Epithelial cell of alveolus of lung (primary cell): ENCODE results near the gene KIFAP3. TPM values are rescaled to one million over a fixed set of nuclear protein-coding genes. Genes with fewer than 3 reads are reported as not detected.

ENCODE experiments used
- total RNA-seq: library from RNA; depleted of rRNA; stranded (reverse); fragments of >200 nt; gene quantifications from 2 replicates; pipeline ENCODE4 v1.2.1, GENCODE V29; 2015

The KIFAP3 gene
- 13.3 and 15.3 TPM in 2 replicates for total RNA-seq

DNA sequence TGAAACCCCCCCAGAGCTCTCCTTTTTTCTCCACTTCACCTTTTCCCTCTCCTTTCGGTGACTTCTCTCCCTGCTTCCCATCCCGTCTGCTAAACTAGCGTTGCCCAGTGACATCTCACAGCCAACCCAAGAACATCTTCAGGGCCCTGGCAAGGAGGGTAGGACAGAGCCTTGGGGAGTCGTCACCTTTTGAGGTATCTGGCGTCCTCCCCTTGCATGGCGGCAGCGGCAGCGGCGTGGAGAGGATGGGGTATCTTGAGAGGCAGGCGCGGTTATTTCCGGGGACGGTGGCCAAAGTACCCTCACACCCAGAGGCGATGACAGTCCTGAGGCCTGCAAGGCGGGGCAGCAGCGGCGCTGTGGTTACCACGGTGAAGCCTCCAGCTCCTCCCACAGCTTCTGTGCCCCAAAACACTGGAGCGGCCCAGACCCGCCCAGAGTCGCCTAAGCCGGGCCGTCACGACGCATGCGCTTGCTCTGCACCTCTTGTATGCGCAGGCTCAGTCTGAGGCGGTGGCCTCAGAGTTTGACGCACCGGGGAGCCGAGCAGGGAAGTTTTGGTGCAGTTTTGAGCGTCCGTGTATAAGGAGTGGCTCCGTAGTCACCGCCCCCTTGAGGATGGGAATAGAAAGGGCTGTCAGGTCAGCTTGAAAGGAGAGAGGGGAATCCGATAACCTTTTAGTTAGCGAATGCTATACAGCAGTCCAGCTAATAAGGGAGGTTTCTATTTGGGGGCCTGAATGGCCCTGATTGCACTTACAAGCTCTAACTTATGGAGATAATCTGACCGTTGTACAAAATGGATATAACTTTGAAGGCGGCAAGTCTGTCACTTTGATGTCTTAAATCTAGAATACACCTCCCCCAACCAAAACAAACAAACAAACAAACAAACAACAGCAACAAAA is at the start of gene KIFAP3:
Gene KIFAP3 (minus strand): TSS at position 446 of the 908 bp plus-strand sequence. CDS start 228 bp downstream, at position 218.

DNA sequence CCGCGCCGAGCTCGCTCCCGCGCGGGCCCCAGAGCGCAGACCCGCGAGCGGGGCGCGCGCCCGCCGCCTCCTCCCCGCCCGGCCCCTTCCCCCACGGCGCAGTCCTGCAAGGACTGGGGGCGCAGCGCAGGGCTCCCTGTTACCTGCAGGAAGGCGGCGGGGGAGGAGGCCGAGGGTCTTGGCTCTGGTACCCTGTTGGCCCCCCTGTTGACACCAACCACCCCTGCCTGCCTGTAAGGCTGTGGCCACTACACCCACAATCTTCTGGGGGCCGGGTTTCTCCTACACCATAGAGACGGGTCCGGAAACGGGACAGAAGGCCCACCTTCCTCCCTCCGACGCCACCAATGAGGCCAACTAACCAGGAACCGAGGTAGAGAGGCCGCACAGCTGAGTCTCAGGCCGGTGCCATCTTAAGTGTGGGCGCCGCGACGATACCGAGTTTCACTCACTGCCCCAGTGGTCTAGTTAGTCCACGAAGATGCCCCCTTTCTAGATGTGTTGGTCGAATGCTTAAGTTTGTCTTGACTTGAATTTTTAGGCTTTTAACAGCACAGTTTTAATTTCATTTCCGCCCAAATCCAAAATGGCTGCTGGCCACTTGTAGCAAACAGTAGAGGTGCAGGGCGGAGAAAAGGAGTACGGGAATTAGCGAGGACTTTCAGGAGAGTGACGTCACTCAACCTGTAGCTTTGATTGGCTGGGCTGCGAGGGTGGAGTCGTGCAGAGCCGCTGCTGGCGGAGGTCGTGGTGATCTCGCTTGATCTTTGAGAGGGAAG is 180.7 kb downstream of the KIFAP3 start, which contains the start of gene SCYL3:
Gene SCYL3 (minus strand): TSS at position 252 of the 779 bp plus-strand sequence. CDS start 5,056 bp downstream, outside the sequence.

Other genes with a start within 250 kb of the KIFAP3 start
- 4.9 and 12.2 TPM in 2 replicates for gene SCYL3, start 180.8 kb downstream of the KIFAP3 start, total RNA-seq
- not detected in 2 replicates for gene NTMT2, start 71.3 kb upstream of the KIFAP3 start, total RNA-seq